GM19438 (cell line): ENCODE measurements around the gene CISTR.

Source experiments
- ATAC-seq: cut with Tn5 transposase; IDR thresholded peaks from one replicate; pipeline ENCODE4 v1.9.1; 2021; ENCODE audit warnings: low read depth; ENCODE audit not compliant: unreplicated experiment

The CISTR gene

GRCh38 chr12:53746592-53747092, 5.1 kb downstream of the CISTR start:
- ATAC-seq: no peak

GRCh38 chr12:53744751-53745150, 7.0 kb downstream of the CISTR start:
- ATAC-seq: no peak

- no peak for ATAC-seq
These were observed 7.7 kb downstream of the CISTR start for GRCh38 chr12:53744130-53744441.

- ATAC-seq: no peak
These were observed 8.3 kb downstream of the CISTR start for GRCh38 chr12:53743266-53744129.

GRCh38 chr12:53740130-53740491, 11.7 kb downstream of the CISTR start:
- ATAC-seq: no peak

GRCh38 chr12:53739214-53740129, 12.3 kb downstream of the CISTR start:
- no peak for ATAC-seq

- no peak for ATAC-seq
These were observed 13.2 kb downstream of the CISTR start for GRCh38 chr12:53738406-53739213.

GRCh38 chr12:53737951-53738405, 13.8 kb downstream of the CISTR start:
- ATAC-seq: no peak

GRCh38 chr12:53737093-53737808, 14.5 kb downstream of the CISTR start:
- no peak for ATAC-seq

GRCh38 chr12:53736592-53736991, 15.2 kb downstream of the CISTR start:
- no peak for ATAC-seq

GRCh38 chr12:53735556-53735955, 16.2 kb downstream of the CISTR start:
- no peak for ATAC-seq

GRCh38 chr12:53734425-53734824, 17.4 kb downstream of the CISTR start:
- no peak for ATAC-seq

GRCh38 chr12:53733807-53734200, 18.0 kb downstream of the CISTR start:
- no peak for ATAC-seq

- ATAC-seq: no peak
These were observed 18.6 kb downstream of the CISTR start for GRCh38 chr12:53733051-53733806.

- no peak for ATAC-seq
These were observed 22.1 kb downstream of the CISTR start for GRCh38 chr12:53729644-53730043.

- ATAC-seq: no peak
These were observed 23.6 kb downstream of the CISTR start for GRCh38 chr12:53728206-53728605.

- peak; percentile 97 for ATAC-seq
These were observed 24.3 kb downstream of the CISTR start, which contains the start of gene CALCOCO1 for GRCh38 chr12:53727310-53728041. Gene CALCOCO1 (minus strand): TSS chr12:53727452. CDS start chr12:53725242, 2,210 bp downstream.

GRCh38 chr12:53726946-53727309, 24.9 kb downstream of the CISTR start:
- ATAC-seq: no peak

GRCh38 chr12:53726341-53726740, 25.4 kb downstream of the CISTR start:
- no peak for ATAC-seq
